NCI-H1694 treated with DMSO at 0.1 percent for 48 hours (cell line): ENCODE measurements around the gene KCNQ1.

Experiments
- DNase-seq: peaks from one replicate; lab custom pipeline; 2025; lab: John Stamatoyannopoulos, UW

KCNQ1 gene

DNA sequence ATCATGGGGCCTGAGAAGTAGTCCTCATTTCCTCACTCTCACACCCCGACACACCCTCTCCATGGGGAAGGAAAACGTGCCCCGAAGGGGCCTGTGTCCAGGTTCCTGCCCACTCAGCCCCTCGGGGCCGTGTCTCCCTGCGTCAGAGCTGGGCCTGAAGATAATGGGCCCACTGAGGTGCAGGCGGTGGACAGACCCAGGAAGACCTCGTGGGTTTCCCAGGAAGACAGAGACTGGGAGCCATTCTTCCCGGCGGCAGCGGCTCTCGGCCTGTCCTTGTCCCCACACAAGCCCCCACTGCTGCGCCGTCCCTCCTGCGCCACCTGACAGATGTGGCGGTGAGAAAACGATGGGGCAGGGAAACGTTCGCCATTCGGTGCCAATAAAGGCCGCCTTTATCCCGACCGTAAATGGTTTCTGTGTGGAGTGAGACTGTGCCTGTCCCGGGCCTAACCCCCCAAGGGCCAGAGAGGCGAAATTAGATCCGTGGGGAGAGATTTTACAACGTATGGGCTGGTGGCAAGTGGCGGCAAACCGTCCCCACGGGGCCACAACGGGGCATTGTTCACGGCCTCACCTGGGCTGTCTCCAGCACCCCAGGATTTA, 351.8 kb downstream of the KCNQ1 start:
- DNase-seq = no peak

DNA sequence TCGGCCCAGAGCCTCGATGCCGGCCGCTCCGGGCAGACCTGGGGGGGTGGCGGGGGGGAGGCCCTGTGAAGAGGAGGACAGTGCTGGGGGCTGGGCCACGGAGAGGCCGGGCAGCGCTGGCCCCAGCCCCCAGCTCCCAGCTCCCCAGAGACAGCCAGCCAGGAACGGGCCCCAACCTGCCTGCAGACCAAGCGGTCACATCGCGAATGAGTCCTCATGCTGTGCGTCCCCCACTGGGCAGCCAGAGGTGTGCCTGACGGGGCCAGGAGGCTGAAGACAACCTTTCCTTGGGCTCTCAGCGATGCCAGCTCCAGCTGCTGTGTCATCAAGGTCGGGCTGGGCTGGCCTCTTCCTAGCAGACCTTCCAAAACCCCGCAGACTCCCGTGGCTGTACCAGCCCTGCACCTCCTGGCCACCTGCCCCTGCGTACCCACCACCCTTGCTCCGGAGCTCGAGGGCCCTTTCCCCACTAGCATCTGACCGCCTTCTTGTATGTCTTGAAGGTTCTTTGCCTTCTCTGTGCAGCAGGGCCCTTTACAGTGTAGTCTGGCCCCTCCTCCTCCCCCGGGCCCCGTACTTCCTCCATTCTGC, 352.4 kb downstream of the KCNQ1 start:
- no peak for DNase-seq

DNA sequence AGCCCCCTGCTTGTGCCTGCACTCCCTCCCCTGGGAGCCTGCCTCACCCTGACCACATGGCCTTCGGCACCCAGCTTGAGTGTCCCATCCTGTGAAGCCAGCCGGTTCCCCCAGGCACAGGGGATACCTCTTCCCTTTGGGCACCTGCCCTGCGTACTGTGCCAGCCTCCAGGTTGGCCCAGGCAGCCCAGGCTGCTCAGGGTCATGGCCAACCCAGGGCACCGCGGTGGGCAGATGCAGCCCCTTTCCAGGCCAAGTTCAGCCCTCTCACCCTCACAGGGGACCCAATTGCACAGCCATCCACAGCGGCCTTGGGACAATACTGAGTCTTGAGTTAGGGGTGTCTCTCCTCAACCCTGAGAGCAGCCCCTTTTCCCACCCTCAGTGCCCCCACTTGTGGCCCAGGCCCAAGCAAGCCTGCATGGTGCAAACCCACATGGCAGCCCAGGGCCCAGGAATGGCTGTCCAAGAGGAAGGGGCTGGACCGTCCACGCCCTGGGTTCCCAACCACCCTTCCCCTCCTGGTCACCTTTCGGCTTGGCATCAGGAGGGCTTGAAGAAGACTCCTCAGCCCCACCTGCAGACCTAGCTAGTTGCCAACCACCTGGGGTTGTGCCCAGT, 353.0 kb downstream of the KCNQ1 start:
- DNase-seq = no peak

DNA sequence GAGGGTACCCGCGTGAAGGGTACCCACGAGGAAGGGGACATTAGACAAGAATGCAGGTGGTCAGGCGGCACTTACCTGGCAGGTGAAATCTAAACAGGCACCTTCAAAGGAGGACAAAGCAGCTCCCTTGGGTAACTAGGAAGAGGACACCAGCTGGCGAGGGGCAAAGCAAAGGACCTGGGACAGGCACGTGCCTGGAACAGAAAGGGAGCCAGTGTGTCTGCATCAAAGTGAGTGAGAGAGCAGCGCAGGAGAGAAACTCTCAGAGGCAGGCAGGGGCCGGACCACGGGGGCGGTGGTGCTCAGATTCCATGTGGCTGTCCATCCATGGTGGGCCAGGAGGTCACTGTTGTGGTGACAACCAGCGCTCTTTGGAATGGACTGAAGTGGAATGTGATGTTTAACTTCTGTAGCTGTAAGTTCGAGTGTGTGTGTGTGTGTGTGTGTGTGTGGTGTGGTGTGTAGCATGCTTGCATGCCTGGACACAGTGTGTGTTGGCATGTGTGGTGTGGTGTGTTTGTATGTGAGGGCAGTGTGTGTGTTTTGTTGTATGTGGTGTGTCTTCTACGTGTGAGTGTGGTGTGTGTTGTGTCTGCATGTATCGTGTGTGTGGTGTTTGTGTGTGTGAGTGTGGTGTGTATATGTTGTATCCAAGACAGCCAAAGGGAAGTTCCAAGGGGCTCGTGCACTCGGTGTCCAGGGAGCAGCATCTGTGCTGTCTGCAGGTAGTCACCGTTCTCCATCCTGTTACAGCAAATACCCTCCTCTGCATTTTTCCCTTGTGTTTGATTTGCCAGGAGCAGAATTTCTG, 354.3 kb downstream of the KCNQ1 start:
- DNase-seq = no peak

DNA sequence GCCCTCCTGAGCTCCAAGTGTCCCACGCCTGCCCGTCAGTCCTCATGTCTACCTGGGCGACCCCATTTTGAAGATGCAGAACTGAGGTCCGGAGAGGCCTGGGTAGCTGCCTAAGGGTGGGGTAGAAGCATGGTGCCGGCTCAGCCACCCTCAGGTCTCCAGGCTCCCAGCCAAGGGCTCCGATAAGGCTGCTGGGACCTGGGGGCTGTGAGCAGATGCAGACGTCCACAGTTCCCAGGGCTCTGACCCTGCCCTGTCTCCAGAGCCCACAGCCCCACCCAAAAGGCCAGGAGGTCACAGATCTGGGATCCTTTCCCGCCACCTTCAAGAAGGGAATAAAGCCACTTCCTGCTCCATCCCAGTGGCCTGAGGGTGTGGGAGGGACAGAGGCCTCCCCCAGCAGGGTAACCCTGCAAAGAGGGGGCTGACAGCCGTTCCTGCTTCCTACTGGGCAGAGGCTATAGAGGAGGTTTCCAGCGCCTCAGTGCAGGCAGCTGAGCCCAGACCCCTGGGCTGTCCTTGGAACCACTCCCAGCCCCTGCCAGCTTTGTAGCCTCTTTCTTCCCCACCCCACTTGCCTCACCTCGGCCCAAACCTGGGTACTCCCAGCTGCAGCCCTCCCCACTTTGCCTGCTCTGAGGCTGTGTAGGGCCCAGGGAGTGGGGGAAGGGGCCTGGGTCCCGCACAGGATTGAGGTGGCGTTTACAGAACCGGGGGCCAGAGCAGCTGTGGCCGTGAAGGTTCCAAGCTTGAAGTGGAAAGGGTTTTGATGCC, 355.3 kb downstream of the KCNQ1 start:
- no peak for DNase-seq

DNA sequence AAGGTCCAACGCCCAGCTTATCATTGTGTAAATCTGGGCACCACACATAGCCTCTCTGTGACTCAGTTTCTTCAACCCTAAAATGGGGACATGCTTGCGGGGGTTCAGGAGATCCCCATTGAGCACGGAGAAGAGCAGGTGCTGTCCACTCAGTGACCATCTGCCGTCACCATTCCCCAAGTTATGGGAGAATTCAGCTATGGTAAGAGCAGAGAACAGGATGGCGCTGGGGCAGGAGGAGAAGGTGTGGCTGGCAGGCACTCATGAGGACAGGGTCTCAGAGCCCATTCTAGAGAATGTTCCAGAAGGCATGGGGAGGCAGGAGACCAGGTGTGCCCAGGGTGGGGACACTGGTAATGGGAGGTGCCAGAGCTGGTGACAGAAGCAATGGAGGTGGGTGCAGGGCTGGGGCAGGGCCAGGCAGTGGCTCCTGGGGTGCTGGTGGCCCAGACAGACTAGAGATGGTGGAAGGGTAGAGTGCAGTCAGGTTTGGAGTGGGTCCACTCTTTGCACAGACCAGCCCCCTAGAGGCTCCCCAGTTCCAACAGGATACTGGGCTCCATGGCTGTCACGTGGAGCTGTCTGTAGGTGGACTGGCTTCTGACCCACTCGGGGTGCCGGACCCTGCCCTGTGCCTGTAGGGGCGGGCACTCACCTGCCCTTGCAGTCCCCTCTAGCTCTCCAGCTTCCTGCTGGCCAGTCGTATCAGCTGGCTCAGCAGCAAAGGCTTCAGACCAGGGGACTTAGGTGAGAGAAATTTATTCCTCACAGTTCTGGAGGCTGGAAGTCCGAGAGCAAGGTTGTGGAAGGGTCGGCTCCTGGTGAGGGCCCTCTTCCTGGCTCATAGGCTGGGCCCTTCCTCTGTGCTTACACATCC, 356.1 kb downstream of the KCNQ1 start:
- DNase-seq = no peak

DNA sequence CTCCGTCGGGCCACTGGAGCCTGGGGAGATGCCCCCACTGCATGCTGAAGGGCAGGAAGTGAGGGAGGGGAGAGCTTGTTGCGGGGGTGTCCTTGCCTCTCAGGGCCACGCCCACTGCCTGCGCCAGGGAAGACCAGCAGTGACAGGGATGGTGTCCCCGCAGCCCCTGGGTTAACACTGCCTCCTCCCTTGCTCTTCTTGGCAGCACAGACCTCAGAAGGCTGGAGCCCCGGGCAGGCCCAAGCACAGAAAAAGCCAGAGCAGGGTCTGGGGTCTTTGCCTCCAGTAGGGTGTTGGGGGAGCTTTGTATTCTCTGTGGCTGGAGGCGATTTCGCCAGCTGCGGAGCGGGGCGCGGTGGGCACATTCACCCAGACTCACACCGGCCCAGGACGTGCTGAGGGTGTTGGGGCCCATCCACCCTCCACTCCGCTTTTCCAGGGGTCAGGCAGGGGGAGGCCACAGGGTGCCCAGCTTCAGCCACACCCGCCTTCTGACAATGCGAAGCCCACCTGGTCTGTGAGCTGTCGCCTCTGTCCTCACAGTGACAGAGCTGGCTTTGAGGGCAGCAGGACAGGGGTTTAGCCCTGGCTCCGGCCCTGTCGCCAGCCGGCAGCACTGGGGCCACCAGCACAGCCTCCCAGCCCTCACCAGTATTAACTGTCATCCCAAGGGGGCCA, 357.0 kb downstream of the KCNQ1 start:
- DNase-seq = no peak

DNA sequence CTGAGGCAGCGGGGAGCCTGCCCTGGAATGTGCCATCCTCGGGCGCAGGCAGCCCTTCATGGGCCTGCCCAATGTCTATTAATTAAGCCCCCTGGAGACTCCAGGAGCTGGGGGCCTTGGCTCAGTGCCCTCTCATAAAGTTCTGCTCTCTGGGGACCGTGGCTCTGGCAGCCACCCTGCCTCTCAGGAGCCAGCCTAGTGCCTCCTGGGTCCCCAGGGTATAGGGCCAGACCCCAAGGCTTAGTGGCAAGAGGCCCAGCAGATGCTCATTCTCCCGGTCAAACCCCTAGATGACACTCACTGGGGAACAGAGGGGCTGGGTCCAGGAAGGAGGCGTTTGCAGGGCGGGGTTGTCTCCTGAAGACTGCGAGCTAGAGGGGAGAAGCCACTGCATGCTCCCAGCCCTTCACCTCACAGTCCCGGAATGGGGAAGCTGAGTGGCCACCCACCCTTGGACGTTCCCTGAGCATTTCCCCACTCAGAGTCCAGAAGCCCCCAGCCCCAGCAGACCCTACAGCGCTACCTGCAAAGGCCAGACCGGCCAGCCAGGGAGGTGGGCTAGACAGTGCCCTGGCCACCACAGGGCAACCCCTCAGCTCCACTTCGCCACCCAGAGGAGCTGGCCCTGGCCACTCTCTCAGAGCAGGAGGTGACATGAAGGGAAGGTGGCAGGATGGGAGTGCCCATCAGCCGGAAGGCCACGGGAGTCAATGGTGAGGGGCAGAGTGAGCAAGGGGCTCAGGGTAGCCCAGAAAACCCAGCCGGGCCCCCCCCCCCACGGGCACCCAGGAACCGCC, 357.8 kb downstream of the KCNQ1 start:
- no peak for DNase-seq

DNA sequence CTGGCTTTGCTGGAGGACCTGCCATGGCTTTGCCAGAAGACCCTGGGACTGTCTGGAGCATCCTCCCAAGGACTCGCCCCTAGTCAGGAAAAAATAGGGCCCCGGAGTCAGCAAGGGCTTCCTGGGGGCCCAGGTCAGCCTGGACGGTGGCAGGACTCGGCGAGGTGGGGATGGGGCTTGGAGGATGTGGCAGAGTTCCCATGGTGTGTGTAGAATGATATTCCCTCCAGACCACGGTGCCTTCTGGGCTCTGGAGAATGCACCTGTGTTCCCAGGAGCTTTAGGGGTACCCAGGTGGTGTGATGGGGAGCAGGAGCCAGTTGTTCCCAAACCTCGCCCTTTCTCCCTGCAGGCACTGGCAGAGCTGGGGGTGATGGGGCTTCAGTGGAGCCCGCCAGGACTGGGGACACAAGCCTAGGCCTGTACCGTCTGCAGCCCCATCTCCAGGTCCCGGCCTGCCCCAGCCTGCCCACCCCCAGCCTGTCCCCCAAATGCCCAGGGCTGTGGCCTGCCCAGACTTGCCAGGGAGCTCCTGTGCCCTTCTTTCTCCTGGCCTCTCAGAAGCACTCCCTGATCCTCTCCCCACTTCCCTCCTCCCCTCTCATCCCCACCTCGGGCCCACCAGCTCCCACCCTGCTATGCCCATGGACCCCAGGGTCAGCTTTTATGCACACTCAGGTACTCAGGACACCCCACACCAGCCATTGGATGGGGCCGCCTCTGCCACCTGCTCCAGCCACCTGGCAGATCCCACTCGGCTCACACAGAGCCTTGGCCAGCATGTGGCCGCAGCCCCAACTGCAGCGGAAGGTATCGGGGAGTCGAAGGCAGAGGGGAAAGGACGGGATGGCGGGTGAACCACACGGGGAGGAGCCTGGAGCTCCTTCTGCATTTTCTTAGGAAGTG, 358.6 kb downstream of the KCNQ1 start:
- DNase-seq = no peak

DNA sequence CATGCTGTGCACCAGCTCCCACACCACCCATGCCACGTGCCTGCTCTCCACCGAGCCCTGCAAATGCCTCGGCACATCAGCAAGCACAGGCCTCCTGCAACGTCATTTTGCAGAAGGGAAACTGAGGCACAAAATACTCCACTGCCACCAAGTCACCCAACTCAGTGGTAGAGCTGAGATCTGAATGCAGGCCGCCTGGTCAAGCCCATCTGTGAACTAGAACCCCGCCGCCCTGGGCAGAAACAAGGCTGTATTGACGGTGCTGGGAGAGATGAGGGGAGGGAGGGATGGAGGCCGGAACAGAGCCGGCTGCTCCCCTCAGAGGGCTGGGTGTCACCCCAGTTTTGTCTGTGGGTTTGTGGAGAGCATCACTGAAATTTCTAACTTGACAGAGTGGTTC, 359.4 kb downstream of the KCNQ1 start:
- no peak for DNase-seq

DNA sequence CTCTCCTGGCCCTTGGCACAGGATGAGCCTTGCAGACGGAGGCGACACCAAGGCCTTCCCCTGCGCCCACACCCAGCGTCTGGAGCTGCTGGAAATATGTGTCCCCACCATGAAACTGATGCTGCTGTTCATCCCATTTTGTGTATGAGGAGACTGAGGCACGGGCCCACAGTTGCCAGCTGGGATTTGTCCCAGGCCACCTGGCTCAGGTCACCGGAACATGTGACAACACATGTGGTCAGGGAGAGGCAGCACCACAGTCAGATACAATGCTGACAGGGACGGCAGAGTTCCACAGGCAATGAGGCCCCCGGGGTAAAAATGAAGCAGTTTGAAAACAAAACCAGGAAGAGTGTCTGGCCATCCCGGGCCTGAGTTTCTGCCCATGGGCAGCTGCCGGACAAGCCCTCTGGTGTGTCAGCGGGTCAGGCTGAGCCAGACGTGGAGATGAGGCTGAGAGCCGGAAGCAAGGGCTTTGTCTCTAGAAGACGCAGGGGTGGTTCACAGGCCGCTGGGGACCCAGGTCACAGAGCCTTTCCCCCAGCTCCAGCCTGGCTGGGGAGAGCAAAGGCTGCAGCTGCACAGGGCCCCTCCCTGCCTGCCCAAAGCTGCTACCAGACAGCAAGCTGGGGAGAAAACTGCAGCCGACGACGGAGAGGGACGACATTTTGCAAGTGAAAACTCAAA, 360.0 kb downstream of the KCNQ1 start:
- no peak for DNase-seq

DNA sequence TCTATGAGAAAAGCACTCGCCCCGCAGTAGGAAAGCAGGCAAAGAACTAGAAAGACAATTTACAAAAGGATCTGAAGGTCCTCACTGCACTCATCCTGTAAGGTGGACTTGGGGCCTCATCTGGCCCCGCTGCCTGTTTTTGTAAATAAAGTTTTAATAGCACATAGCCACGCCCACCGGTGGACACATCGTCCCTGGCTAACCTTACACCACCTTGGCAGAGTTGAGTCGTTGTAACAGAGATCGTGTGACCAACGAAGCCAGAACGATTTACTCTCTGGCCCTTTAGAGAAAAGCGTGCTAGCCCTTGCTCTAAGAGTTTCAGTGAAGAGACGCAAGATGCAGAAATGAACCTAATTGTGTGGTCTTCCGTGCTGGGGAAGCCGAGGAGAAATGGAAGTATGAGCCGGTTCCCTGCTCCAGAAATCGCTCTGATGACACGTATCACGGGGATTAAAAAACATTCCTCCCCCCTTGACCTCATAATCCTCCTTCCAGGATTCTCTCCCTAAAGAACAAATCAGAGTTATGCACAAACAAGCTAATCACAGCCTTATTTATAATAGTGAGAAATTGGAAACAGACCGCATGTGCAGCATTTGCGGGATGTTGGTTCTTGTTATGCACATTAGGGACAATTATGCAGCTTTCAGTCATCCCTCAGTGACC, 360.7 kb downstream of the KCNQ1 start:
- DNase-seq = no peak

DNA sequence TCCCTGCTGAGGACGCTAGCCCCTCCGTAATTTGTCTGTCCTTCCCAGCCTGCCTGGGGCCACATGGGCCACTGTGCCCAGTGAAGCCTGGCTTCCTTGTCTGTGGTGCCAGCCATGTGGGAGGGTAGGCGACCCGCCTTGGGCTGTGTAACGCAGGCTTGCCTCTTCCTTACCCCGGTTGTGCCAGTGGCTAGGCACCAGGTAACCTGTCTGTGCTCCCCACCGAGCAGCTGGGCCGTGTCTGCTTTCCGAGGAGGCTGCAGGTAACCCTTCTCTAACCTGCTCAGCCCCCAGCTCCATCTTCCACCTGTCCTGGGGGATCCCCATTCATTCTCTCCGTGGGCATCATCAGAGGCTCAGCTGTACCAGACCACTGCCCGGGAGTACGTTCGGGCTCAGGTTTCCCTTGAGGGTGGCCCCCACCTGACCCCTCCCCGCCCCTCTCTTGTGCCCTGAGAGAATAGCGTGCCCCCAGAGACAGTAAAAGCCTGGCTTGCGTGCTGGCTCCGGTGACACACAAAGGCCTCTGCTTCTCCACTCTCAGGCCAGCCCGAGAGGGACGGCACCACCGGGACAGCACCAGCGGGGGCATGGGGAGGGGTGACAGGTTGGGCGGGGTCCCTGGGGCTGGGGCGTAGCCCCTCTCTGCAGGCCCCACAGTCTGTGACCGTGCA, 361.7 kb downstream of the KCNQ1 start:
- DNase-seq = no peak

DNA sequence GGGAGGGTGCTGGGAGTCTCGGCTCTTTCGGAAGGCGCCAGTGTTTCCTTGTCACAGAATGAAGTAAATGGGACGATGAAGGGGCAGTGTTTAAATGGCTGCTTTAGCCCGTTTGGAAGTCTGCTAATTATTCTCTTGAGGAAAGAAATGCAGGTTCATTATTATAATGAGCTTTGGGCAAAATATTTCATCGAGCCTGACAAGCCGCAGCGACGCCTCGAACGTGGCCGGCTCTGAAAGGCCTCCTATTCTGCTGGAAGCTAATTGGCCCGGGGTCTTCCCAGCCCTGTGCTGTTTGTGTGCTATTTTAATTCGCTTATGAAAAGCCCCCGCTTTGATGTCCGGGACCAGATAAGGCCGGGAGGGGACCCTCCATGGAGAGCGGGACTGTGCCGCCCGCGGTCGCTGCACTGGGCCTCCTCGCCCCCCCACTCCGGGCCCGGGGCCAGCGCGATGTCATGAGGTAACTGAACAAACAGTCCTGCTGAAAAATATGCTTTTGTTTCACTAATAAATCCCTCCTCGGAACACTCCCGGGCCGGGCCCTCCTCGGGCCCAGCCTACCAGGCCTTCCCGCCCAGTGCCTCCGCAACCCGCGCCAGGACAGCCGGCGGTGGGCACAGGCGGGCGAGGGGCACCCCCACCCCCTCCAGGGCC, 362.3 kb downstream of the KCNQ1 start:
- no peak for DNase-seq

DNA sequence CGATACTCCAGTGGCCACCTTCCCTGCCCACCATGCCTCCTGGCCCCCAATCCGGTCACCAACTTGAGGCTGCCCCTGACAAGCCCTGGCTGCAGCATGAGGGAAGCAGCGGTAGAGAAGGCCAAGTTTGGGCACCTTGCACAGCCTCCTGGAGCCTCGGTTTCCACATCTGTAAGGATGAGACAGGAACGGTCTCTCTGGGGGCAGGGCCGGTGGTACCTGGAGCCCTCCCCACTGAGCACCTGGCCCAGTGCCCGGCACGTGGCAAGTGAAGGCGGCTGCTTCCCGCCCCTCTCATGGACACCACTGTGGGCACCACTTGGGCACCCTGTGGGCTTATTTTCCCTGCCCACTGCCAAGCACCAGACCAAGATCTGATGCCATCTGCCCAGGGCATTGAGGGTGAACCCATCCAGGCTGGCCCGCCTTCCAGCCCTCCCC, 363.0 kb downstream of the KCNQ1 start:
- DNase-seq = no peak
